Stimulated activated naive CD8-positive, alpha-beta T cell treated with anti-CD3 and anti-CD28 coated beads, Interleukin-15, Interleukin-2, amounts not matched to agents 100 U/mL and 50 U/mL, for 24 hours (primary cell): ENCODE measurements around the gene MYO9B.
"Not testable (repeated sequence)": the region's sequence is repeated elsewhere in the genome, so short reads cannot be mapped to it uniquely, and the experiment has no call there.

Experiments used
- ATAC-seq: fragments of 150-1000 bp; cut with Tn5 transposase; one replicate; pipeline ENCODE4 v1.10.0; 2021
- DNase-seq: peaks from one replicate; pipeline ENCODE4 v3.0.0; 2021

The MYO9B gene

DNA sequence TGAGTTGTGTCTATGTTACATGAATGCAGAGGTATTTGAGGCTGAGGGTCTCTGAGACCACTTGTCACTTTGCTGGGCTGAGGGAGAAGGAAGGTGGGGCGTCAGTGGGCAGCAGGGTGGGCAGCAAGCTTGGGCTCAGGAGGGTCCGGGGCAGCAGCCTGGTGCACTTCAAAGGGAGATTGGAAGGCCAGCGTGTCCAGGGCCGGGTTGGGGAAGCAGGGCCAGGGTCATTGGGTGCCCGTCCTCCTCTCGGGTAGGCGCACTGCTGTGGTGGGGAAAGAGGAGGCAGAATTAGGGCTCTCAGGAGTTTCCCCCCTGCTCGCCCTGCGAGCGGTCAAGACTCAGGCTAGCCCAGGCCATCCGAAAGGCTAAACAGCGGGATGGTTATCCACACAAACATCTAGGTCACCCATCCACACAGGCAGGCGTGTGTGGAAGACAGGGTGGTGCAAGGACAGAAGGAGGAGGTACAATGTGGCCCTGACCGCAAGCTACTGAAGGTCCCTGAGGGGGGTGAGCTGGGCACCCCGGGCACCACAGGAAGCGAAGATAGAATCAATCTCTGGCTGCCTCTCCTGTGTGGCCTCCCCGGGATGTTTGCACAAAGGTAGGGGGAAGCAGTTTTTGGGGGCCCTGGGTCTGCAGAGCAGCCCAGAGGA lies 37.7 kb downstream of the MYO9B start:
- ATAC-seq = no peak
- DNase-seq = no peak

DNA sequence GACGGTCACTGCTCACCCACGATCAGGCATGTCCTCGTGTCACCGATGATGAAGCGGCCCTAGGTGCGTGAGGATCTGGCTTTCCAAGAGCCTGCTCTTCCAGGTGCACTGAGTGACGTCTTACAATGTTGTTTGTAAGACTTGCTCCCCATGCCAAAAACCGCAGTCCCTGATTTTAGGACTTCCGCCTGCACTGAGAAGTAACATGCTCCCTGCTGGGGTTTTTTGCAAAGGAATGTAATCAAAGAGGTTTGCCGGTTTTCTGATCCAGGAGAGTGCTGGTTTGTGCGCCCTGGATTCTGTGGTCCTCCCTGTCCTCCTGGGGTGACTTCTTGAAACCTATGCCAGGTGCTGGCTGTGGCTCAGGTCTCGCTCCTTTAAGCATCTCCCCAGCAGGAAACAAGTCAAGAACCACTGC lies 38.8 kb downstream of the MYO9B start:
- DNase-seq (no peak), ATAC-seq (no peak)

DNA sequence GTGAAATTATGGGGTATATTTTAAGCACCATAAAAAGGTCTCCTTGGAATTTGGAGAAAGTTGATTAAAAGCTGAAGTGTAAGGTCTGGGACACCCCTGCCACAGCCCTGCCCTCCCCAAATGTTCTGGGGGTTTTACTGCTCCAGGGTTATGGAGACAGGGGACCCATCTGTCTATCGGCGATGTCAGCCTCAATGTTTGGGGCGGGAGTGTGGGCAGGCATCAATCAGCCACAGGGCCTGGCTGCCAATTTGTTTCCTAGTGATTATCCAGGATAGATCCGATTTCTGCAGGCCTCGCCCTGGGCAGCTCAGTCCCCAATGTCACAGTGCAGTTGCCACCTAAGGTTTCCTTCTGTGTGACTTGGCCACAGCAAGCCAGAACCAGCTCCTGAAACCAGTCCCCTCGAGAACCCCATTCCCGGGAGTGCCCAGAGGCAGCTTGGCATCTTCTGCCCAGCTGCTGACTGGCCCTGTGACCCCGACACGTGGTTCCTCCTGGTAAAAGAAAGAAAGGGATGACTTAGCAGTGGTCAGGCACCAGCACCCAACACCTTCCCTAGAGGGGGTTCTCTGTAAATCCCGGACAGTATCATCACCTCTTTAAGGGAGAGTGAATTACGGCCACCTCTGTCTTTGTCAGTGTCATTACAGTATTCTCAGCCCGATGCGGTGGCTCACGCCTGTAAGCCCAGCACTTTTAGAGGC lies 41.6 kb downstream of the MYO9B start:
- DNase-seq (no peak), ATAC-seq (no peak)

DNA sequence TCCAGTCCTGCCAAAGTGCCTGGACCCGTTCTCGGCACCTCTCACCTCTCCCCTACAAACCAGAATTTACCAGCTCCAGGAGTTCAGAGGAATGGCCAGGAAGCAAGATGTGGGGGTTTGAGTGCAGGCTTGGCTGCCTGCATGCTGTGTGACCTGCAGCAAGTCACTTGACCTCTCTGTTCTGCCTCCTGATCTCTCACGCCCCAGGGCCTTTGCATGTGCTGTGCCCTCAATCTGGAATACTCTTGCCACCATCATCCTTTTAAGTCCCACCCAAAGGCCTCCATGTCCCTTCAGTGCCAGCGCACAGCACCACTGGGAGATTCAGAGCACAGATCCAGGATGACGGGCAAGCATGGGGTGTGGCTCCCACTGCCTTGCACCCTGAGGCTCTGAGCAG lies 43.4 kb downstream of the MYO9B start:
- ATAC-seq (no peak), DNase-seq (no peak)

DNA sequence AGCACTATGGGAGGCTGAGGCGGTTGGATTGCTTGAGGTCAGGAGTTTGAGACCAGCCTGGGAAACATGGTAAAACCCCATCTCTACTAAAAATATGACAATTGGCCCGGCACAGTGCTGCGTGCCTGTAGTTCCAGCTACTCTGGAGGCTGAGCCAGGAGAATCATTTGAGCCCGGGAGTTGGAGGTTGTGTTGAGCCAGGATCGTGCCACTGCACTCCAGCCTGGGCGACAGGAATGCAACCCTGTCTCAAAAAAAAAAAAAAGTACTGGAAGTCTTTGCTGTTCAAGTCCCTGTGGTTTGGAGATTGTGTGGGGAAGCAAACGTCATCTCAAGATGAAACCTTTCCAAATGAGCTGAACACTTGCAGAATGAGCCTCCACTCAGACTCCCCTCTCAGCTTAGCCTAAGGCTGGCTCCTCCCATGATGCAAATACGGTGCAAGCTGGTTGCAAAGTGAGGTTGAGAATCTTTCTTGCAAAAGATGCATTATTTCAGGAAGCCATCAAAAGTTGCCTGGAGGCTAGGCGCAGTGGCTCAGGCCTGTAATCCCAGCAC lies 46.2 kb downstream of the MYO9B start:
- ATAC-seq (no peak), DNase-seq (no peak)

DNA sequence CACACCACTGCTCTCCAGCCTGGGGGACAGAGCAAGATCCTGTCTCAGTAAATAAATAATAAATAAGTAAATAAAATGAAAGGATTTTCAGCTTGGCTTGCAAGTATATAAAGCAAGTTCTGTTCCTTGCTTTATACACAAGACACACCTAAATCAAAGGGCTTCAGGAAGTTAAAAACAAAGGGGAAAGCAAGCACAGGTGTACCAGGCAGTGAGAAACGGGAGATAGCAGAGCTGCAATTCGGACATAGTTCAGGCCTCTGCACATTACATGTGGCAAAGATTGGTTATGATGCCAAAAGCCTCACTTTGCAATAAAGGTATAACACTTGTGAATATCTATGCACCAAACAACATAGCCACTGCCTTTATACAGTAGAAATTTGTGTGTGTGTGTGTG lies 47.5 kb downstream of the MYO9B start:
- DNase-seq (no peak), ATAC-seq (no peak)

DNA sequence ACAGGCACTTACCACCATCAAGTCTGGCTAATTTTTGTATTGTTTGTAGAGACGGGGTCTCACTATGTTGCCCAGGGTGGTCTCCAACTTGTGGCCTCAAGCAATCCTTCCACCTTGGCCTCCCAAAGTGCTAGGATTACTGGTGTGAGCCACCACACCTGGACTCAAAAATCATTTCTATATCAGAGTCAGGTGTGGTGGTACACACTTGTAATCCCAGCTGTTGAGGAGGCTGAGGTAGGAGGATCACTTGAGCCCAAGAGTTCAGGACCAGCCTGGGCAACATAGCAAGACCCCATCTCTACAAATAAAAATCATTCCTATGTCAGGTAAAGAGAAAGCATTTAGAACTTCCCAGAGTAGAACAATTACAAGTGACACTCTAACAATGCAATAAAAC lies 48.4 kb downstream of the MYO9B start:
- no peak for ATAC-seq
- no peak for DNase-seq

DNA sequence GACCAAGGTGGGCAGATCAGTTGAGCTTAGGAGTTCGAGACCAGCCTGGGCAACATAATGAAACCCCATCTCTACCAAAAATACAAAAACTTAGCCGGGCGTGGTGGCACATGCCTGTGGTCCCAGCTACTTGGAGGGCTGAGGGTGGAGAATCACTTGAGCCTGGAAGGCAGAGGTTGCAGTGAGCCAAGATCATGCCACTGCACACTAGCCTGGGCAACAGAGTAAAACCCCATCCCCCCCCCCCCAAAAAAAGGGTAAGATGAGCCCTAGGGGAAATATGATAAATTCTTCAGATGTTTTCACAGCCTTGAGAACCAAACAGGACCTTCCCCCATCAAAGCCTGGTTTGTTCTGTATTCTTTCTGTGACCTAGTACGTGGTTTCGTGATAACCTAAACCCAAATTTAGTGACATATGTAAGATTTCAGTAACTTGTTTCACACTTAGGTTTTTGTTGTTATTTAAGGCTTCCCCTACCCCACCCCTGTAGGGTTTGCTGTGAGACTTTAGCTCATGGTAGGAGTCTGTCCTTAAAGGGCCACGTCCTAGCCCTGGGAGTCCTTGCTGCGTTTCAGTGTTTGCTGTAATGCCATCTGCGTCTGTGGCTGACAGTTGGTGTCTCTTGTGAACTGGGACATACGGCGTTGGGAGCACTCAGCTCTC lies 49.6 kb downstream of the MYO9B start:
- ATAC-seq (peak; percentile 55), DNase-seq (no peak)

DNA sequence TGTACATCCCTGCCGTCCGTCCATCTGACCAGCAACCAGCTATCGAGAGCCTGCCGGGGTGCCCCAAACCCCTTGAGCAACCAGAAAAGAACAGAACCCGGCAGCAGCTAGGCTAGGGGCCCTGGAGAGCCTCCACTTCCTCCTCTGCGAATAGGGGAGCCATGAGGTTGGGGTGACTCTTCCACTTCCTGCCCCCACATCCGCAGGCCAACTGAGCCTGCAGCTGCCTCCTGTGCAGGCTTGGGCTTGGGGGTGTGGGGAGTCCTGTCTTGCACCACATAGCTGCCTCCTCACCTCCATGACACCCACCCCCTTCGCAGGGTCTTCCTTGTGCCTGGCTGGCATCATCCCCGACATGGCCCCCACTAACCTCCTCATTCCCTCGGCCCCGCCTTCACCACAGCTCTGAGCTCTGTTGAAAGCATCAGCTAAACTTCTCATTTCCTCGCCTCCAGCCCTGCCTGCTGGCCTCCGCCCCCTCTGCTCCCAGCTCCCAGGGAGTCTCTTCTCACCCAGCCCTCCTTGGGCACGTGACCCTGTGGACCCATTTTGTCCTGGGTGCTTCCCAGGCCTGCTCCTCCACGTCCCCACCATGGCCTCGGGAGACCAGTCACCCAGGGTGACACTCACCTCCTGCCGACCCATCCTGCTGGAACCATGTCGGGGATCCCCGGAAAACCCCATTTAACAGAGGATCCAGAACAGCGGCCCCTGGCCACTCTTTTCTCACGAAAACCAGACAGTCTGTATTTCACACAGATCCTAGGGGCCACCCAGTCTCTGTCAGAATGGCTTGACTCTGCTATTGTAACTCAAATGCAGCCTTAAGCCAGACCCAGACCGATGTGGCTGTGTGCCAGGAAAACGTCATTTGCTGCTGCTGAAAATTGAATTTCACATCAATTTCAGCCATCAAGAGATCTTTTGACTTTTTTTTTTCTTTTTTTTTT lies 50.4 kb downstream of the MYO9B start:
- peak; percentile 69 for DNase-seq
- ATAC-seq = peak; percentile 75

DNA sequence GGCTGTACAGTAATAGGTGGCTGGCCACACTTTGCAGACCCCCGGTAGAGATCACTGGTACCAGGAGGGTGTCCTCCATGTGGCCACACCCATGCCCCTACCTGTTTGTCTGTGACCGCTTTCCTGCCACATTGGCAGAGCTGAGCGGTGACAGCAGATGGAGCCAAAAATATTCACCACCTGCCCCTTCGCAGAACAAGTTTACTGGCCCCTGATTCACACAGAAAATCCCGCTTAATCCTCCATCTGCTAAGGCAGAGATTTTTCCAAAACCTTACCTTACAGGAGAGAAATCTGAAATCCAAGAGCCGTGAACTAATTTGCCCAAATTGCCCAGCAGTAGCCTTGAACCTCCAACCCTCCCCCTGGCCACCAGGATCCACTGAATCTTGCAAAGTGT lies 52.1 kb downstream of the MYO9B start:
- DNase-seq (no peak), ATAC-seq (no peak)

DNA sequence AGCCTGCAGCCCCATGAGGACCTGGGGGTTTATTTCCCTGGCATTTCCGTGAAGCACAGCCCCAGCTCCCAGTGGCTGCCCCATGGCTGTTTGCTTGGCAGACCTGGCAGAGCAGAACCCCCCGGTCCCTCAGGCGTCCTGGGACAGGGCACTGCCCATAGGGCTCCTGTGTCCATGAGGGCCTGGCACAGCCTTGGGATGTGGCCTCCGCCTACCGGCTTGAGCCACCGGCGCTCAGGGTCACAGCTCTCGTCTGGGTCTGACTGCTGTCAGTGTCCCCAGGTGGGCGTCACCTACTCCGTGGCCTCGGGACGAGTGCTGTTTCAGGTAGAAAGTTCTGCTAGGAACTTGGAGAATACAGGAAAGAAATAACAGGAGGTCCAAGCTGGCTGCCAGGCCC lies 52.8 kb downstream of the MYO9B start:
- ATAC-seq (no peak), DNase-seq (no peak)

DNA sequence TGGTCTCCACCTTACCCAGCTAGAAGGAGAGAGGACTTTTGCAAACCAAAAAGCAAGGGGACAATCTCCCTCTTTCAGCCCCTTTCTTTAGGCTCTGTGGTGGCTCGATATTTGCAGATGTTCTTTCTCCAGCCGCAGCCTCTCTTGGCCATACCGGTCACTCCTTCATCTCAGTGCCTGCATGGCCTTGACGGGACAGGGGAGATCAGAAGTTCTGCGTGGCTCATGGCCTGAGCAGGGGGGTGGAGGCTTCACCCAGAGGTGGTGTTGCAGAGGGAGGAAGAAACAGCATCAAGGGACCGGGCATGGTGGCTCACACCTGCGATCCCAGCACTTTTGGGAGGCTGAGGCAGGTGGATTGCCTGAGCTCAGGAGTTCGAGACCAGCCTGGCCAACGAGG lies 53.2 kb downstream of the MYO9B start:
- ATAC-seq = no peak
- DNase-seq = no peak

DNA sequence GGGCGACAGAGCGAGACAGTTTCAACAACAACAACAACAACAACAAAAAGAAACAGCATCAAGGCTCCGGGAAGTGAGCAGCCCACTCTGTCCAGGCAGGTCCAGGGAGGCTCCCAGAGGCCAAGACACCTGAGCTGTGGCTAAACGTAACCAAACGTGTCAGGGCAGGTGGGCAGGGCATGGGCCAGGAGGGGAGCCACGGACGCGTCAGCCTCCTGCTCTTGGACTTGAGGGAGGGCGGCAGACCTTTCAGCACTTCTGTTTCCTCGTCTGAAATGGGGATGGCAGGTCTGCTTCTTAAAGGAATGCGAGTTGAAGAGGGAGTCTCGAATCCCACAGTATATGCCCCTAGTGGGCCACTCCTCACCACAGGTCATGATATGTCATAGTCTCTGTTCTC lies 53.8 kb downstream of the MYO9B start:
- ATAC-seq = no peak
- no peak for DNase-seq

DNA sequence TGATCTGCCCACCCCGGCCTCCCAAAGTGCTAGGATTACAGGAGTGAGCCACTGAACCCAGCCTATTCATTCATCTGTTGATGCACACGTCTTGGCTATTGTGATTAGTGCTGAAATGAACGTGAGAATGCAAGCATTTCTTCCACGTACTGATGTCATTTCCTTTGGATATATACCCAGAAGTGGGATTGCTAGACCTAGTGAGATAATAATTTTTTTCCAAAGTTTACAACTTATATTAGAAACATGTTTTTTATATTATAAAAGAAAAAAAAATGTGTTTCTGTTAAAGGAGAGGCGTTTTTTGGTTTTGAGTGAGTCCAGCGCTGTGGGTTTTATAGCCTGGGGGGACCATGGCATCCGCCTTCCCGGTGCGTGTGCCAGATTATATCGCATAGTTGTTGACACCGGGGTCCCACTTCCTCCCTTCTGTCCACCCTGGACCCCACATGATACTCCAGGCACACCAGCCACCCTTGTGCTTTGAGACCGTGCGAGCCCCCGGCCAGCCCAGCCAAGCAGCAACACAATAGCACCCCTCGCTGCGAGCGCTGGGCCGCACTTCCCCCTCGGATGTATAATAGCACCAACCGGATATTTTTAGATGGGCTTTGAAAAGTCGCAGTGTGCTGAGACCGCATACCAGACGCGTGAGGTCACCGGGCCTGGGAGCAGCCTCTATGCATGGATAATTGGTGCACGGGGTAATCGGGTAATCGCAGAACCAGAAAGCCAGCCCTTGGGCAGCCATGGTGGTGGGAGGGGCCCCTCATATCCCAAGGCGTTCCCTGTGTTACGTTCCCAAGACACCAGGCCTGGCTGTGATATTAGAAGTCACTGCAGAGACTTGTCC lies 59.6 kb downstream of the MYO9B start:
- ATAC-seq (peak; percentile 84), DNase-seq (peak; percentile 57)

DNA sequence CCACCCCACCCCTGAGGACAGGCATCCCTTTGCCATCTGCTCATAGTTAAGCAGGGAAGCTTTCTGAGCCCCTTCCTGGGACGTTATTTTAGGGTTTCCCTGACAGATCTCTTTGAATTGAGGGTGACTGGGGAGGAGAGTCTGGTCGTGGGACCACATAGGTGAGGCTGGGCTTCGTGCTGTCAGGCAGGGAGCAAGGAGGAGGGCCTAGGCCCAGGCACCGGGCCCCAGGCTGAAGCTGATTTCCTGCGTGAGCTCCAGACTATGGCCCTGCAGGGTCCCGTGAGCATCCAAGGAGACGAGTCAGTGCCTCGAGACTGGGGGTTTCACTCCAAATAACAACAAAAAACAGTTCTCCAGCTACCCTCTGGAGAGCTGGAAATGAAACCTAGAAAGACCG lies 60.4 kb downstream of the MYO9B start:
- DNase-seq = no peak
- ATAC-seq = no peak

DNA sequence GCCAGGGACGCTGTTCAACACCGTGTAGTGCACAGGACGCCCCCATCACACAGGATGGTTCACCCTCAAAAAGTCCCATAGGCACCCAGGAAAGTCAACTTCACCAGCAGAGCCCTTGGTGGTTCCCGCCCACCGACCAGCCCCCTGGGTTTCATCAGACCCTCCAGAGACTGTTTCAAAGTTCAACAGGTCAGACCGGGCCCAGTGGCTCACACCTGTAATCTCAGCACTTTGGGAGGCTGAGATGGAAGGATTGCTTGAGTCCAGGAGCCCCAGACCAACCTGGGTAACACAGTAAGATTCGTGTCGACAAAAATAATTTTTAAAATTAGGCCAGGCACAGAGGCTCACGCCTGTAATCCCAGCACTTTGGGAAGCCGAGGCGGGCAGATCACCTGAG lies 61.0 kb downstream of the MYO9B start:
- ATAC-seq (no peak), DNase-seq (no peak)

DNA sequence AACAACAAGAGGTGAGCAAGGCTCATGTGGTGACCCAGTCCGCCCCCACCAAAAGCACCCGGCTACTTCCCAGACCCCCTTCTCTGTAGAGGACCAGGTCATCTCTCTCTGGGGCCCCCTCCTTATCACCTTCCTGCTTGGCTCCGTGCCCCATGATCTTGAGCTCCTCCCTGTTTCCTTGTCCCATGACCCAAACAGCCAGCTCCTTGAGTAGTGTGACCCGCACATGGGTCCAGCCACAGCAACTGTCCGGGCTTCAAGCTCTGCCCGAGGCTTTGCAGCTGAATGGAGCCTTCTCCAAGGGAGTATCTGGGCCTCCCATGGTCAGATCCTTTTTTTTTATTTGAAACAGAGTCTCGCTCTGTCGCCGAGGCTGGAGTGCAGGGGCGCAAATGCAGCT lies 61.8 kb downstream of the MYO9B start:
- ATAC-seq (no peak), DNase-seq (no peak)

DNA sequence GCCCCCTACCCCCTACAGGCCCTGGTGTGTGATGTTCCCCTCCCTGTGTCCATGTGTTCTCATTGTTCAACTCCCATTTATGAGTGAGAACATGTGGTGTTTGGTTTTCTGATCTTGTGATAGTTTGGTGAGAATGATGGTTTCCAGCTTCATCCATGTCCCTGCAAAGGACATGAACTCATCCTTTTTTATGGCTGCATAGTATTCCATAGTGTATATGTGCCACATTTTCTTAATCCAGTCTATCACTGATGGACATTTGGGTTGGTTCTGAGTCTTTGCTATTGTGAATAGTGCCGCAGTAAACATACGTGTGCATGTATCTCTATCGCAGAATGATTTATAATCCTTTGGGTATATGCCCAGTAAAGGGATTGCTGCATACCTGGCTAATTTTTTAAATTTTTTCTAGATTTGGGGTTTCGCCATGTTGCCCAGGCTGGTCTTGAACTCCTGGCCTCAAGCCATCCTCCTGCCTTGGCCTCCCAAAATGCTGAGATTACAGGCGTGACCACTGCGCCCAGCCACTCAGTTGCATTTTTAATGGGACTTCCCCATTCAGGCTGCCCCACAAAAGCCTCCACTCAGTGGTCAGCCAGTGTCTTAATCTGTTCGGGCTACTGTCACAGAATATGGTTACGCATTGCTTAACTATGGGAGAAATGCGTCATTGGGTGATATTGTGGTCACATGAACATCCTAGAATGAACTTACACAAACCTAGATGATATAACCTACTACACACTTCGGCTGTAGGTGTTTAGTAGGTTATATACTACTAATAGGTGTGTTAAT lies 62.7 kb downstream of the MYO9B start:
- not testable (repeated sequence) for ATAC-seq, DNase-seq

DNA sequence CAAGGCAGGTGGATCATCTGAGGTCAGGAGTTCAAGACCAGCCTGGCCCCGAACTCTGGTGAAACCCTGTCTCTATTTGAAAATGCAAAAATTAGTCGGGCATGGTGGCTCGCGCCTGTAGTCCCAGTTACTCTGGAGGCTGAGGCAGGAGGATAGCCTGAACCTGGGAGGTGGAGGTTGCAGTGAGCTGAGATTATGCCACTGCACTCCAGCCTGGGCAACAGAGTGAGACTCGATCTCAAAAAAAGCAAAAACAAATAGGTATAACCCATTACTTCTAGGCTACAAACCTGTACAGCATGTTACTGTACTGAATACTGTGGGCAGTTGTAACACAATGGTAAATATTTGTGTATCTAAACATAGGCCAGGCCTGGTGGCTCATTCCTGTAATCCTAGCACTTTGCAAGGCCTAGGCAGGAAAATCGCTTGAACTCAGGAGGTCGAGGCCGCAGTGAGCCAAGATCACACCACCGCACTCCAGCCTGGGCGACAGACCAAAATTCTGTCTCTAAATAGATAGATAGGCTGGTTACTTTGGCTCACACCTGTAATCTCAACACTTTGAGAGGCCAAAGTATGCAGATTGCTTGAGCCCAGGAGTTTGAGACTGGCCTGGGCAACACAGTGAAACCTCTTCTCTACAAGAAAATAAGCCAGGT lies 63.5 kb downstream of the MYO9B start:
- ATAC-seq = no peak

DNA sequence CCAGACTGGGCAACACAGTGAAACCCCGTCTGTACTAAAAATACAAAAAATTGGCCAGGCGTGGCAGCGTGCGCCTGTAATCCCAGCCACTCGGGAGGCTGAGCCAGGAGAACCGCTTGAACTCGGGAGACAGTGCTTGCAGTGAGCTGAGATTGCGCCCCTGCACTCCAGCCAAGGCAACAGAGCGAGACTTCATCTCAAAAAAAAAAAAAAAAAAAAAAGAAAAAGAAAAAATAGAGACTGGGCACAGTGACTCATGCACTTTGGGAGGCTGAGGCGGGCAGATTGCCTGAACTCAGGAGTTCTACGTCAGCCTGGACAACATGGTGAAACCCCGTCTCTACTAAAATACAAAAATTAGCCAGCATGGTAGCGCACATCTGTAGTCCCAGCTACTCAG lies 69.2 kb downstream of the MYO9B start:
- ATAC-seq, DNase-seq: not testable (repeated sequence)

More for the DNA sequence above, 63.5 kb downstream of the MYO9B start:
- DNase-seq = no peak
